Measurements from ENCODE around the gene INSRR.

Gene INSRR

GRCh38 chr1:156826630-156827029 is 32.3 kb downstream of the INSRR start:
- no peak for DNase-seq (ENCODE audit: low spot score)

- DNase-seq (ENCODE audit: low spot score), result no peak
Measured at GRCh38 chr1:156823210-156823790, 35.6 kb downstream of the INSRR start.

- no peak for DNase-seq (ENCODE audit: low spot score)
Measured at GRCh38 chr1:156822680-156823079, 36.2 kb downstream of the INSRR start.

GRCh38 chr1:156821801-156822200 is 37.1 kb downstream of the INSRR start:
- DNase-seq (ENCODE audit: low spot score), result no peak

GRCh38 chr1:156816561-156817328 is 42.2 kb downstream of the INSRR start, which contains the start of gene SH2D2A:
Gene SH2D2A (minus strand): TSS chr1:156816848. CDS start chr1:156816708, 140 bp downstream.
- no peak for DNase-seq (ENCODE audit: low spot score)

GRCh38 chr1:156815961-156816422 is 42.9 kb downstream of the INSRR start:
- no peak for DNase-seq (ENCODE audit: low spot score)

- no peak for DNase-seq (ENCODE audit: low spot score)
Measured at GRCh38 chr1:156815307-156815826, 43.5 kb downstream of the INSRR start.

- no peak for DNase-seq (ENCODE audit: low spot score)
Measured at GRCh38 chr1:156814571-156815260, 44.2 kb downstream of the INSRR start.

GRCh38 chr1:156813750-156814570 is 45.0 kb downstream of the INSRR start:
- DNase-seq (ENCODE audit: low spot score), result no peak

GRCh38 chr1:156813298-156813697 is 45.6 kb downstream of the INSRR start:
- no peak for DNase-seq (ENCODE audit: low spot score)

GRCh38 chr1:156812293-156812990 is 46.5 kb downstream of the INSRR start:
- DNase-seq (ENCODE audit: low spot score), result no peak

- DNase-seq (ENCODE audit: low spot score), result no peak
Measured at GRCh38 chr1:156811168-156811567, 47.7 kb downstream of the INSRR start.

- DNase-seq (ENCODE audit: low spot score), result no peak
Measured at GRCh38 chr1:156809711-156810366, 49.1 kb downstream of the INSRR start.

GRCh38 chr1:156809281-156809680 is 49.6 kb downstream of the INSRR start:
- DNase-seq (ENCODE audit: low spot score), result no peak

- no peak for DNase-seq (ENCODE audit: low spot score)
Measured at GRCh38 chr1:156808186-156809030, 50.5 kb downstream of the INSRR start.

GRCh38 chr1:156807627-156808026 is 51.3 kb downstream of the INSRR start:
- DNase-seq (ENCODE audit: low spot score), result no peak

- no peak for DNase-seq (ENCODE audit: low spot score)
Measured at GRCh38 chr1:156806512-156807440, 52.1 kb downstream of the INSRR start.

- no peak for DNase-seq (ENCODE audit: low spot score)
Measured at GRCh38 chr1:156805766-156806511, 53.0 kb downstream of the INSRR start.

Data from left forelimb (tissue), 1 donor.